IPS-15b (cell line): ENCODE measurements around the gene RABEP1.

ENCODE experiments used
- H3K27me3 ChIP-seq: one replicate; pipeline ENCODE4 v1.6.1; 2013; ENCODE audit warnings: low read length; ENCODE audit not compliant: control insufficient read depth, insufficient read depth
- H3K36me3 ChIP-seq: one replicate; pipeline ENCODE4 v1.6.1; 2013; ENCODE audit warnings: low read length; ENCODE audit not compliant: control insufficient read depth, insufficient read depth
- H3K4me1 ChIP-seq: one replicate; pipeline ENCODE4 v1.6.1; 2013; ENCODE audit warnings: mild to moderate bottlenecking, low read length; ENCODE audit not compliant: control insufficient read depth, insufficient read depth
- H3K4me3 ChIP-seq: one replicate; pipeline ENCODE4 v1.5.1; 2013; ENCODE audit warnings: low read depth, low read length
- H3K9ac ChIP-seq: one replicate; pipeline ENCODE4 v1.6.1; 2013; ENCODE audit warnings: low read depth, mild to moderate bottlenecking, low read length
- H3K9me3 ChIP-seq: one replicate; pipeline ENCODE4 v1.6.1; 2013; ENCODE audit warnings: mild to moderate bottlenecking, low read length; ENCODE audit not compliant: control insufficient read depth, insufficient read depth

The RABEP1 gene

DNA sequence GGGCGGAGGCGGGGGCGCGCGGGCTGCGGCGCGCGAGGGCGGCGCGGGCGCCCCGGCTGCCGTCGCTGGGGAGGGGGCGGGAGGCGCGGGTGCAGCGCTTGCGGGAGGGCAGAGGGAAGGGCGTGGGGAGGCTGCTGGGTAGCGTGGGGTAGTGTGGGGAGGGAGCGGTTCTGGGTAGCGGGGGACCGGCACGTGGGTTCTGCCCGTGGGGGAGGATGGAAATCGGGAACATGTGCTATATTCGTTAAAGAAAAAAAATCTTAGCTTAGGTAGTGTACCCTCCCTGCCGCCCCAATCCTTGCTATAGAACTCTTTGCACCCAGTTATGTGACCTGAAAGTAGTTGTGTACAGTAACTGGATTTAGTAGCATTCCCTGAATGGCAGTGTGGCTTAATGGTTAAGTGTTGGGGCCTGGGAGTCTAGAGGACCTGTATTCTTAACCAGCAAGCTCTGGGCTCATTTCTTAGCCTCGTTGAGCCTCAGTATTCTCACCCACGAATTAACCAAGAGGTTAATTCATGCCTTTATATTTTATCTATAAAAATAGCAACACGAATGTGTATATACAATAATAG, 646 bp downstream of the RABEP1 start:
- peak overlapping the region; percentile 60 for H3K9ac ChIP-seq
- H3K36me3 ChIP-seq: no peaks in the 10 kb centered on the region
- H3K4me1 ChIP-seq: peaks cover 12% of the 10 kb centered on the region
- H3K4me3 ChIP-seq: peak overlapping the region; percentile 85
- peaks cover 3% of the 10 kb centered on the region for H3K27me3 ChIP-seq
- H3K9me3 ChIP-seq: no peaks in the 10 kb centered on the region

- H3K9ac ChIP-seq: no peak overlapping the region
Measured at GRCh38 chr17:5283571-5284315, 1.7 kb downstream of the RABEP1 start.

DNA sequence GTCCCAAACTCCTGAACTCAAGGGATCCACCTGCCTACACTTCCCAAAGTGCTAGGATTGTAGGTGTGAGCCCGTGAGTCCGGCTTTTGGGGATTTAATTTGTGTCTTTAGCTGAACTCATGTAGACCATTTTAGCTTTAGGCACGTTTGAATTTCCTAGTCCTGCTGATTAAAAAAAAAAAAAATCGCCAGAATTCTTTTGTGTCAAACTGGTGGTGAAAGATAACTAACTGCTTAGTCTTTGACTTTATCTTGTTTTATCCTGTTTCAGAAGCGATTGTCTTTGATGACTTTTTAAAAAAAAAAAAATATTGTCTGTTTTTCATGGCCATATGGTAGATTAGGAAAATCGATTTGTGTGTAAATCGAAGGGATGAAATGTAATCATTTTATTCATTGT, 2.6 kb downstream of the RABEP1 start:
- Histone ChIP-seq H3K36me3 (no peaks in the 10 kb centered on the region), H3K27me3 (peaks cover 3% of the 10 kb centered on the region), H3K4me1 (peaks cover 19% of the 10 kb centered on the region), H3K4me3 (no peak overlapping the region), H3K9me3 (no peaks in the 10 kb centered on the region), H3K9ac (no peak overlapping the region)

More at GRCh38 chr17:5283571-5284315, 1.7 kb downstream of the RABEP1 start:
- Histone ChIP-seq H3K36me3 (no peaks in the 10 kb centered on the region), H3K27me3 (peaks cover 3% of the 10 kb centered on the region), H3K4me1 (peaks cover 12% of the 10 kb centered on the region), H3K4me3 (peak overlapping the region; percentile 85), H3K9me3 (no peaks in the 10 kb centered on the region)

GRCh38 chr17:5286846-5287245, 4.8 kb downstream of the RABEP1 start:
- Histone ChIP-seq H3K27me3 (no peaks in the 10 kb centered on the region), H3K4me1 (peaks cover 19% of the 10 kb centered on the region), H3K9ac (no peak overlapping the region), H3K4me3 (no peak overlapping the region), H3K36me3 (peaks cover 4% of the 10 kb centered on the region), H3K9me3 (no peaks in the 10 kb centered on the region)

GRCh38 chr17:5291683-5292350, 9.7 kb downstream of the RABEP1 start:
- peaks cover 4% of the 10 kb centered on the region for H3K36me3 ChIP-seq
- no peak overlapping the region for H3K4me3 ChIP-seq

DNA sequence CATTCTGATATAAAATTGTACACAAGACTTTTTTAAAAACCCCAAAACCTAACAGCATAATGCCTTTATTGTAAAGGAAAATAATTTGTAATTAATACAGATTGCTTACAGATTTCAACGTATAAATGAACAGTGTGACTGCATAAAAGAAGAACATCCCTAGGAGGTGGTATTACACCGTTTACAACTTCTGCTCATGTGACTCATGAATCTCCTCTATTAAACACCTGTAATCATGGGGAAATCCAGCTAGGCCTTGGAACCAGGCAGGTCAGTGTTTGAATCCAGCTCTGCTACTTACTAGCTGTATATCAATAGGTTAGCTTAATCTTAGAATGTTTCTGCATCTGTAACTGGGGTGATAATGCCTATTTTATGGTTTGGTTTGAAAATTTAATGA, 15.2 kb downstream of the RABEP1 start:
- H3K9me3 ChIP-seq: no peaks in the 10 kb centered on the region
- H3K4me1 ChIP-seq: no peaks in the 10 kb centered on the region
- H3K27me3 ChIP-seq: no peaks in the 10 kb centered on the region
- no peaks in the 10 kb centered on the region for H3K36me3 ChIP-seq
- no peak overlapping the region for H3K4me3 ChIP-seq
- no peak overlapping the region for H3K9ac ChIP-seq

More at GRCh38 chr17:5291683-5292350, 9.7 kb downstream of the RABEP1 start:
- H3K27me3 ChIP-seq: no peaks in the 10 kb centered on the region
- H3K9ac ChIP-seq: no peak overlapping the region
- H3K9me3 ChIP-seq: no peaks in the 10 kb centered on the region
- H3K4me1 ChIP-seq: peaks cover 8% of the 10 kb centered on the region

- H3K36me3 ChIP-seq: no peaks in the 10 kb centered on the region
- H3K4me3 ChIP-seq: no peak overlapping the region
- no peaks in the 10 kb centered on the region for H3K9me3 ChIP-seq
- no peaks in the 10 kb centered on the region for H3K27me3 ChIP-seq
- no peaks in the 10 kb centered on the region for H3K4me1 ChIP-seq
- no peak overlapping the region for H3K9ac ChIP-seq
Measured at GRCh38 chr17:5299383-5299782, 17.3 kb downstream of the RABEP1 start.

DNA sequence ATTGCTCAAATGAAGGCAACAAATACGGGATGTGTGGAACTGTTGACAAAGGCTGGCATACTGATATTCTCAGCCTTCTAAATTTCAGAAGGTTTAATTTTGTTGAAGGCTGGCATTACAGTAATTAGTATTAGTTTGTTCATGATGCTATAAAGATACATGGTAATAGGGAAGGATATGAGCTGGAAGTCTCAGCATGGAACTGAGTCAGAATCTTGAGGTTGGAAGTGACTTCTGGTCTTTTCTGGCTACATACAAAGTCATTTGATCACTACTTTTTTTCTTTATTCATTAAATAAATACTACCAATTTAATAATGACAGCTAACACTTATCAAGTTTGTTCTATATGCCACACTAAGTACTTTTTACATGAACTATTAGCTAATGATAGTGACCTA, 22.6 kb downstream of the RABEP1 start:
- Histone ChIP-seq H3K9me3 (no peaks in the 10 kb centered on the region), H3K36me3 (no peaks in the 10 kb centered on the region), H3K9ac (no peak overlapping the region), H3K27me3 (no peaks in the 10 kb centered on the region), H3K4me3 (no peak overlapping the region), H3K4me1 (no peaks in the 10 kb centered on the region)

GRCh38 chr17:5309851-5310250, 27.8 kb downstream of the RABEP1 start:
- Histone ChIP-seq H3K9ac (no peak overlapping the region), H3K4me3 (no peak overlapping the region), H3K4me1 (no peaks in the 10 kb centered on the region), H3K36me3 (peaks cover 6% of the 10 kb centered on the region), H3K27me3 (no peaks in the 10 kb centered on the region), H3K9me3 (no peaks in the 10 kb centered on the region)

GRCh38 chr17:5325851-5326250, 43.8 kb downstream of the RABEP1 start:
- Histone ChIP-seq H3K9me3 (no peaks in the 10 kb centered on the region), H3K4me1 (no peaks in the 10 kb centered on the region), H3K9ac (no peak overlapping the region), H3K36me3 (no peaks in the 10 kb centered on the region), H3K4me3 (no peak overlapping the region), H3K27me3 (no peaks in the 10 kb centered on the region)

- H3K36me3 ChIP-seq: no peaks in the 10 kb centered on the region
- no peaks in the 10 kb centered on the region for H3K4me1 ChIP-seq
- H3K9ac ChIP-seq: no peak overlapping the region
- H3K9me3 ChIP-seq: no peaks in the 10 kb centered on the region
- H3K27me3 ChIP-seq: no peaks in the 10 kb centered on the region
- H3K4me3 ChIP-seq: no peak overlapping the region
Measured at GRCh38 chr17:5329784-5330557, 47.9 kb downstream of the RABEP1 start.
